ENCODE data around the gene WBP2NL.

DNA sequence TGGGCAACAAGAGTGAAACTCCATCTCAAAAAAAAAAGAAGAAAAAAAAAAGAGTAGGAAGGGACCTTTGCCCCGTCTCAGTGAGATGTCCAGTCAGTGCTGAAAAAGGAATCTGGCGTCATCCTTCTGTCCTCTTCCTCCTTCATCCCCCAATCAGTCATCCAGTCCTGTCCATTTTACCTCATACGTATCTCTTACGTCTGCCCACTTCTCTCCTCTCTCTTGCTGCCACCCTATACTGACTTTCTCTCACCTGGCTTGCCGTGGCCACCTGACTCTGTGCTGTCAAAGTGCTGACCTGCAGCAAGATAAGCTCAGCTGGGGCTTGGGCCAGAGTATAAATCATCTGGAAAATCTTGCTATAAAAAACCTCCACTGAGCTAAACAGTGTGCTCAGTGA is 15.7 kb upstream of the WBP2NL start:
- no peak for TF ChIP-seq ZNF565 (CRISPR knock-in tag; conservative IDR thresholded peaks at IDR 0.05; ENCODE audit: low read depth)
- TF ChIP-seq, protein P1, sequence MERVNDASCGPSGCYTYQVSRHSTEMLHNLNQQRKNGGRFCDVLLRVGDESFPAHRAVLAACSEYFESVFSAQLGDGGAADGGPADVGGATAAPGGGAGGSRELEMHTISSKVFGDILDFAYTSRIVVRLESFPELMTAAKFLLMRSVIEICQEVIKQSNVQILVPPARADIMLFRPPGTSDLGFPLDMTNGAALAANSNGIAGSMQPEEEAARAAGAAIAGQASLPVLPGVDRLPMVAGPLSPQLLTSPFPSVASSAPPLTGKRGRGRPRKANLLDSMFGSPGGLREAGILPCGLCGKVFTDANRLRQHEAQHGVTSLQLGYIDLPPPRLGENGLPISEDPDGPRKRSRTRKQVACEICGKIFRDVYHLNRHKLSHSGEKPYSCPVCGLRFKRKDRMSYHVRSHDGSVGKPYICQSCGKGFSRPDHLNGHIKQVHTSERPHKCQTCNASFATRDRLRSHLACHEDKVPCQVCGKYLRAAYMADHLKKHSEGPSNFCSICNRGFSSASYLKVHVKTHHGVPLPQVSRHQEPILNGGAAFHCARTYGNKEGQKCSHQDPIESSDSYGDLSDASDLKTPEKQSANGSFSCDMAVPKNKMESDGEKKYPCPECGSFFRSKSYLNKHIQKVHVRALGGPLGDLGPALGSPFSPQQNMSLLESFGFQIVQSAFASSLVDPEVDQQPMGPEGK (CRISPR knock-in tag; IDR thresholded peaks at IDR 0.05; ENCODE audit: borderline replicate concordance), result no peak
- no peak for TF ChIP-seq ZFP30 (CRISPR knock-in tag; IDR thresholded peaks at IDR 0.05)
- TF ChIP-seq, protein P2, sequence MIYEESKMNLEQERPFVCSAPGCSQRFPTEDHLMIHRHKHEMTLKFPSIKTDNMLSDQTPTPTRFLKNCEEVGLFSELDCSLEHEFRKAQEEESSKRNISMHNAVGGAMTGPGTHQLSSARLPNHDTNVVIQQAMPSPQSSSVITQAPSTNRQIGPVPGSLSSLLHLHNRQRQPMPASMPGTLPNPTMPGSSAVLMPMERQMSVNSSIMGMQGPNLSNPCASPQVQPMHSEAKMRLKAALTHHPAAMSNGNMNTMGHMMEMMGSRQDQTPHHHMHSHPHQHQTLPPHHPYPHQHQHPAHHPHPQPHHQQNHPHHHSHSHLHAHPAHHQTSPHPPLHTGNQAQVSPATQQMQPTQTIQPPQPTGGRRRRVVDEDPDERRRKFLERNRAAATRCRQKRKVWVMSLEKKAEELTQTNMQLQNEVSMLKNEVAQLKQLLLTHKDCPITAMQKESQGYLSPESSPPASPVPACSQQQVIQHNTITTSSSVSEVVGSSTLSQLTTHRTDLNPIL (CRISPR knock-in tag; IDR thresholded peaks at IDR 0.05; ENCODE audit: low read depth), result no peak
- TF ChIP-seq, protein P3, sequence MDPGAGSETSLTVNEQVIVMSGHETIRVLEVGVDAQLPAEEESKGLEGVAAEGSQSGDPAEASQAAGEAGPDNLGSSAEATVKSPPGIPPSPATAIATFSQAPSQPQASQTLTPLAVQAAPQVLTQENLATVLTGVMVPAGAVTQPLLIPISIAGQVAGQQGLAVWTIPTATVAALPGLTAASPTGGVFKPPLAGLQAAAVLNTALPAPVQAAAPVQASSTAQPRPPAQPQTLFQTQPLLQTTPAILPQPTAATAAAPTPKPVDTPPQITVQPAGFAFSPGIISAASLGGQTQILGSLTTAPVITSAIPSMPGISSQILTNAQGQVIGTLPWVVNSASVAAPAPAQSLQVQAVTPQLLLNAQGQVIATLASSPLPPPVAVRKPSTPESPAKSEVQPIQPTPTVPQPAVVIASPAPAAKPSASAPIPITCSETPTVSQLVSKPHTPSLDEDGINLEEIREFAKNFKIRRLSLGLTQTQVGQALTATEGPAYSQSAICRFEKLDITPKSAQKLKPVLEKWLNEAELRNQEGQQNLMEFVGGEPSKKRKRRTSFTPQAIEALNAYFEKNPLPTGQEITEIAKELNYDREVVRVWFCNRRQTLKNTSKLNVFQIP (CRISPR knock-in tag; IDR thresholded peaks at IDR 0.05; ENCODE audit: borderline replicate concordance, low read depth), result no peak
- TF ChIP-seq PPARA (CRISPR knock-in tag; IDR thresholded peaks at IDR 0.05; ENCODE audit: borderline replicate concordance), result no peak
